Measurements from ENCODE around the gene SLC9A9. TPM values are rescaled to one million over a fixed set of nuclear protein-coding genes. Genes with fewer than 3 reads are reported as not detected.

SLC9A9 gene
- total and polyA plus RNA-seq, 2 of the 8 experiments (the other 6 are each of a cell fraction or from before 2014, with no cell fraction given): 0.48 to 1.1 TPM

GRCh38 chr3:143240886-143241285, 607.4 kb downstream of the SLC9A9 start:
- 89% methylated on average over 4 of the region's 4 CpGs; no CpG with 5 or more reads in 1 of the 2 experiments for WGBS, 2 experiments (ENCODE audit: extremely low coverage in 1 of 2, insufficient coverage in 1 of 2, insufficient read length in 1 of 2, insufficient replicate concordance in 2 of 2, low coverage in 1 of 2, low lambda C conversion rate in 2 of 2, missing lambda C conversion rate in 1 of 2)
- FAIRE-seq: no peak
- no peak overlapping the region for H2BK12ac ChIP-seq (ENCODE audit: low read depth, low read length)

More at GRCh38 chr3:143240886-143241285, 607.4 kb downstream of the SLC9A9 start:
- Histone ChIP-seq H3K4me1 (replicated peaks in 1 of 4; ENCODE audit: control insufficient read depth in 3 of 4, insufficient read depth in 4 of 4, low read length in 3 of 4) (no peaks in the 10 kb centered on the region), H3K79me1 (ENCODE audit: low read depth, low read length) (no peaks in the 10 kb centered on the region), H3K79me2 (ENCODE audit: control insufficient read depth in 1 of 2, insufficient read depth in 2 of 2, low read length in 2 of 2) (no peaks in the 10 kb centered on the region), H4K5ac (ENCODE audit: insufficient read length, low read depth, low read length) (no peak overlapping the region), H3K27me3 (replicated peaks in 1 of 4; ENCODE audit: control insufficient read depth in 3 of 4, extremely low read depth in 1 of 4, insufficient read depth in 3 of 4, low read length in 3 of 4) (no peaks in the 10 kb centered on the region), H3K9ac (replicated peaks in 1 of 4; ENCODE audit: extremely low read depth in 1 of 4, low read depth in 3 of 4, low read length in 3 of 4) (no peak overlapping the region), H4K91ac (replicated peaks; ENCODE audit: insufficient read length, low read length) (no peak overlapping the region), H2BK20ac (ENCODE audit: low read length) (no peak overlapping the region), H2BK120ac (replicated peaks; ENCODE audit: low read depth, low read length) (no peak overlapping the region), H3K27ac (ENCODE audit: low read depth, low read length) (no peak overlapping the region), H4K20me1 (replicated peaks in 1 of 2; ENCODE audit: control insufficient read depth in 1 of 2, insufficient read depth in 2 of 2, low read length in 2 of 2) (no peaks in the 10 kb centered on the region), H3K23me2 (ENCODE audit: low read depth, low read length) (no peaks in the 10 kb centered on the region), H3K4me3 (ENCODE audit: extremely low read depth in 1 of 4, insufficient read depth in 2 of 4, low read depth in 3 of 4, low read length in 4 of 4) (no peak overlapping the region), H4K8ac (ENCODE audit: extremely low read depth, insufficient read depth, low read length) (no peak overlapping the region), H3K18ac (ENCODE audit: extremely low read depth, low read length) (no peak overlapping the region), H3K56ac (replicated peaks; ENCODE audit: insufficient read length, low read depth, low read length) (no peak overlapping the region), H3K14ac (ENCODE audit: insufficient read length) (no peak overlapping the region), H2AFZ (ENCODE audit: low read length) (no peak overlapping the region), H3K4me2 (ENCODE audit: insufficient read depth in 1 of 2, low read depth in 2 of 2, low read length in 2 of 2) (no peak overlapping the region), H2BK15ac (ENCODE audit: low read length) (no peak overlapping the region), H2AK5ac (ENCODE audit: low read depth, low read length) (no peak overlapping the region), H3K4ac (replicated peaks; ENCODE audit: insufficient read length, low read depth, low read length) (no peak overlapping the region), H3K23ac (ENCODE audit: insufficient read length) (no peak overlapping the region), H2BK5ac (ENCODE audit: low read depth, low read length) (no peak overlapping the region), H3K36me3 (ENCODE audit: control insufficient read depth in 2 of 4, insufficient read depth in 4 of 4, low read length in 3 of 4) (no peaks in the 10 kb centered on the region), H3K9me3 (ENCODE audit: insufficient read depth in 2 of 2, low read depth in 1 of 2, low read length in 1 of 2) (no peaks in the 10 kb centered on the region)
- POLR2A ChIA-PET (ENCODE audit: partially characterized antibody): no interaction called here
- TF ChIP-seq RNF2 (IDR thresholded peaks at IDR 0.05; ENCODE audit: borderline replicate concordance, low read depth, low read length, missing control alignments, poor library complexity, severe bottlenecking) (no peak), SIX5 (IDR thresholded peaks at IDR 0.05; ENCODE audit: low read depth, low read length) (no peak), BACH1 (IDR thresholded peaks at IDR 0.05; ENCODE audit: low read length) (no peak), CTBP2 (IDR thresholded peaks at IDR 0.05; ENCODE audit: borderline replicate concordance, insufficient read depth, insufficient read length, low read length) (no peak), KDM5A (IDR thresholded peaks at IDR 0.05; ENCODE audit: low read length) (no peak), SIRT6 (IDR thresholded peaks at IDR 0.05; ENCODE audit: low read length) (no peak), MAFK (IDR thresholded peaks at IDR 0.05; ENCODE audit: low read depth, low read length) (no peak), BRCA1 (IDR thresholded peaks at IDR 0.05; ENCODE audit: low read depth, low read length) (no peak), GTF2F1 (IDR thresholded peaks at IDR 0.05; ENCODE audit: borderline replicate concordance, low read depth, low read length) (no peak), NRF1 (IDR thresholded peaks at IDR 0.05; ENCODE audit: low read depth, low read length) (no peak), CBX5 (IDR thresholded peaks at IDR 0.05; ENCODE audit: low read depth, low read length) (no peak)
- CTCF ChIA-PET (ENCODE audit: partially characterized antibody): no interaction called here
- no peak for DNase-seq (ENCODE audit: low read depth in 1 of 2, low spot score in 2 of 2)
